HG03060 (cell line): Measurements from ENCODE around the gene SYT6.

Experiments
- ATAC-seq: cut with Tn5 transposase; IDR thresholded peaks from one replicate; pipeline ENCODE4 v1.9.1; 2021; ENCODE audit warnings: low read depth, moderate number of reproducible peaks; ENCODE audit not compliant: unreplicated experiment

Gene SYT6

GRCh38 chr1:114122941-114123618 is 30.6 kb downstream of the SYT6 start:
- no peak for ATAC-seq

DNA sequence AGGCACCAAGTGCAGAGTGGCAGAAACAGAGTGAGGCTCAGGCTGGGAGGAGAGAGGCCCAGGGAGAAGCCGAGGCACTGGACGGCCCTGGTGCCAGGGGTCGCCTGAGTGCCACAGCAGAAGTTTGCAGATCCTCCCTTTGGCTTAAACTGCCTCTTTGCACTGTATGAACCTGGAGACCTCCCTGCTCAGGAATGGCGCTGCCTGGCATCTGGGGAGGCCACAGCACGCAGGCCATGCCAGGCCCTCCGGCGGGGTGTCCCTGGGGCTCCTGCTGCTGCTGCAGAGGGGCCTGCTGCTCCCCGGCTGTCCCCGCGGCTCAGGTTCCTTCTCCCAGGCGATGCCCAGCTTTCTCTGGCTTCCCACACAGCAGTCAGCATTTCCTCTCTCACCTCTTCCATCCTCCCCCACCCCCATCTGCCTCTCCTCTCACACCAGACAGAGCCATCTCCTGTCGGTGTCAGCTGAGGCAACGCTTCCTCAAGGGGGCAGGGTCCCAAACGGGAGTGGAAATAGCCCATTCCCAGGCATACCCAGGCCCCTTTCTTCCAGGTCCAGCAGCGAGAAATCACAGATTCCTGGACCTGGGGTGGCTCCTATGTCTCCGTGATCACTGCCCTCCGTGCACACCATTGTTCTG is 35.2 kb downstream of the SYT6 start:
- ATAC-seq, result no peak

DNA sequence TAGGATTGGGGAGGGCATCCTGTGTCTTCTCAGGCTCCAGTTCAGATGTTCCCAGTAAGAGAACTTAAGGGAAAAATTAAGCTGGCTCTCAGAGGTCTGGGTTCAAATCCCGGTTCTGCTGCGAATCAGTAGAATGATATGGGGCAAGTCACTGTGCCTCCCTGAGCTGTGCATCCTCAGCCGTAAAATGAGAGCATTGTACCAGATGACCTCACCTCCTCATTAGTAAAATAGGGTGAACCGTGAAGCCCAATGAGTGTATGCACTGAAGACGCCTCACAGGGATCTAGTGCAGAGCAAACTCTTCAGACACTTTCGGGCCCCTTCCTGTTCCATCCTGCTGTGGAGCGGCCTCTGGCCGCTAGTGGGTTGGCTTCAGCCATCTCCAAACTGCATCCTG is 36.0 kb downstream of the SYT6 start:
- ATAC-seq, result no peak

DNA sequence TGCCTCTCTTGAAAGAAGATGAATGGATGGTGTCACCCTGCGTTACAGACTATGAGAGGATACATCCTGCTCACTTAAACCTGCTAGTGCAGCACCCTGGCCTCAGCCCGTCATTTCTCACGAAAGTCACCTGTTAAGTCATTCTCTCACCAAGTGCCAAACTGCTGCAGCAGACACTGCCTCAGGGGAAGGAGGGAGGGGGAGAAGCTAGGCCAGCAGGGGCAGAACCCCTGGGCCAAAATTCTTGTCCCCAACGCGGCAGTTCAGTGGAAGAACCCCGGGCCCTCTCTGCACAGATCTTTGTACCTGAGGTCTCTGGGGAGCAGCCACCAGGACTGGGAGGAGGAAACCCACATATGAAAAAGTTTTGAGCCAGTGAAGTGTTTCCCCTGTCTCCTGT is 37.6 kb downstream of the SYT6 start:
- no peak for ATAC-seq

- ATAC-seq, result no peak
Measured at GRCh38 chr1:114114185-114115094, 39.2 kb downstream of the SYT6 start.

DNA sequence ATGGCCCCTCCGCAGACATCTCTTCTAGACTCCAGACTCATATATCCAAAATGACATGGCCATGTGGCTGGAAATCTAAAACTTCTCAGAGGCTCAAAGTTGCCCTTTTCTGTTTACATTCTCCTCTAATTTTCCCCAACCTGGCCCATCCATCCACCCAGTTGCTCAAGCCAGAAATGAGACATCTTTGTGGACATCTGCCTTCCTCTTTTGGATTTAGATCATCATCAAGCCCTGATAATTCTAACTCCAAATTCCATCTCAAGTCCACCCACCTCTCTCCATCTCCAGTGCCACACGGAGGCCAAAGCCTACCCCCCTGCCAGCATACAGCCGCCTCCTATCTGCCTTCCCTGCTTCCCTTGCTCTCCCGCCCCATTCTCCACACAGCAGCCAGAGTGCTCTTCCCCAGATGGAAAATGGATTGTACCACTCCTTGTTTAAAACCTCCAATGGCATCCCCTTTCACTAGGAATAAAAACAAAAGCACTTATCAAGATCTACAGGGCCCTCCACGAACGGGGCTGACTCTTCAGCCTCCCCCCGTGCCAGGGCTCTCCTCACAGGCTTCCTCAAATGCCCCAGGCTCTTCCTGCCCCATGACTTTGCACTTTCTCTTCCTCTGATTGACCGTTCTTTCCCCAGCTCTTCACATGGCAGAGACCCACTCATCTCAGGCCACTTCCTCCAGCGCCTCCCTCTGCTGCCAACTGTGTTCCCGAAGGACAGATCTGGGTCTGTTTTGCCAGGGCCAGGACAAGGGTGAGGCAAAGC is 40.1 kb downstream of the SYT6 start:
- no peak for ATAC-seq

DNA sequence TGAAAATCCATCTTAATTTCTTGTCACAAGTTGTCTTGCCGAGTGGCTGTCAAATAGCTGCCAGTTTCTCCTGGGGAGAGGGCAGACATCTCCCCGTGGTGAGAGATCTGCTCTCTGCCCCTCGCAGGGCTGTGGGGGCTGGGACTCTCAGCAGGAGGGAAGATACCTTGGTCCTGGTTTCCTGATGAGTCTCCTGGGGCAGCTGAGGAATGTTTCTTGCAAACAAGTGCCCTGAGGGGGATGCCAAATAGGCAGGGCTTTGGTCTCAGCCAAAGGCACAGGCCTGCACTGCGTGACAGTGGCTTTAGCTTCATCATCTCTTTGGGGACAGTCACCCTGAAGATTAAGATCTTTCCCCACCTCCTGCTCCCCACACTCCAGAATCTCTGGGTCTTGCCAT is 40.9 kb downstream of the SYT6 start:
- no peak for ATAC-seq

DNA sequence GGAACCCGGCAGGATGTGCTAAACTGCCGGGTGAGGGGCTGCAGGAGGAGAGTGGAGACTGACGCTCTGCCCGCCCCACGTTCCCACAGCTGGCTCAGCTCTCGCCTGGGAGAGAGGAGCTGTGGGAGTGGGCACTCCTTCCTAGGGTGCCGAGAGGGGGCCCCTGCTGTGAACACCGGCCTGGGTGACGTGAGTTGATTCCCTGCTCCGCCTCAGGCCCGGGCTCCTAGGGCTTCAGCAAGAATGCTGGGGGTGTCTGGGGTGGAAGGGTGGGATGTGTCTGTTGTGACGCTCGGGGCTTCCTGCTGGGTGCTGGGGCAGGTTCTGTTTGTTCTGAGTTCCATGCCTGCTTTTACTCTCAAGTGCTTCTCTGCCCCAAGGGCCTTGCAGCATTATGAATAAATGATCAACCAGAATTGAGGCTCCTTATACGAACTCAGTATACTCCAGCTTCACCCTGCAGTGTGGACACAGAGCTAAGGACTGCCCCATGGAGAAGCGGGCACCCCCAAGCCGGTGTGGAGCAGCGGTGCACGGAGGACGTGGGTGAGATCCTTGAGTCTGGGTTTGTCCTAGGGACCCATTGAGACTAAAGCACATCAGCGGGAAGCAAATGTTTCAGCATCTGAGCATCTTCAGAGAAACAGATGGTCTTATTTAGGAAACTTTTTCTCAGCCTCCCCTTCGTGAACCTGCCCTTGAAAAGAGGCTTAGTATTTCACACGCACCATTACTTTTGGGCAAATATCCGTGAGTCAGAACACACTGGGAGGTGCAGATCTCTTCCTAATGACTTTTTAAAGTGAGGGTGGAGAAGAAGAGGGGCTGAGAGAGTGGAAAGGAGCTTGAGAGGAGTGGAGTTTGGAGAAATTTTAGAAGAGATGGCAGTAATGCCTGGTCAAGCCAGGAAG is 41.7 kb downstream of the SYT6 start:
- no peak for ATAC-seq

DNA sequence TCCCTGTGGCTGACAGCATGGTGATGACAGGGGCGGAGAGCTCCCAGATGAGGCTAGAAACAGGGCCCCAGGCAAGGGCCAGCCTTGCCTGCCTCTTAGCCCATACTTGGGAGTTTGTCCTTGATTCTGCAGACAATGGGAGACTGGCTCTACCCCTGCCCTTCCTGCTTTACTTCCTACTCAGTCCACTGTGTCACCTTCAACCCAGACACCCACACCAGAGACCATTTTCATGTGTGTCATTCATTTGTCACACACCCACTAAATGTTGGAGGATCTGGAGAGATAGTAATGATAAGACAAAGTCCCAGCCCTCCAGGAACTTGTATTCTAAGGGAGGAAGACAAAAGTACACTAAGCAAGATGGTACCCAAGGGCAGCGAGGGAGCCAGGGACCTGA is 43.7 kb downstream of the SYT6 start:
- no peak for ATAC-seq

DNA sequence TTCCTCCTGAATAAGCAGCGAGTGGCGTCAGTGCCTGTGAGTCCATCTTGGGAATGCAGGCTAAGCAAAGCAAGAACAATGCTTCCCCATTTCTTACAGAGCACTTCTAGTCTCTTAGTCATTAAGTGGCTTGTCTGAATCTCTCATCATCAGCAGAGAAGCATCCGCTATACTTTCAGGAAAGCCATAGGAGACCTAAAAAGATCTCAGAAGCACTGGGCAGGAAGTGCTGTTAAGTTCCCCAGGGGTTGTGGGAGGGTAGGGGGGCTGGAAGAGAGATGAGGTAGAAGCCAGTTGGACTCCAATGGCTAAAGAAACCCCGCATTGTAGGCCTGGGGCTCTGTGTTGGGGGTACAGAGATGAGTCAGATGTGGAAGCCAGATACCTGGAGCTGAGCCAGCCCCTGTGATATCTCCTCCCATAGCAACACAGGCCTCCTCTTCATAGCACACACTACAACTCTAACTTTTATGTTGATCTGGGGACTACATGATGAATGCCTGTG is 44.9 kb downstream of the SYT6 start:
- peak; percentile 81 for ATAC-seq

DNA sequence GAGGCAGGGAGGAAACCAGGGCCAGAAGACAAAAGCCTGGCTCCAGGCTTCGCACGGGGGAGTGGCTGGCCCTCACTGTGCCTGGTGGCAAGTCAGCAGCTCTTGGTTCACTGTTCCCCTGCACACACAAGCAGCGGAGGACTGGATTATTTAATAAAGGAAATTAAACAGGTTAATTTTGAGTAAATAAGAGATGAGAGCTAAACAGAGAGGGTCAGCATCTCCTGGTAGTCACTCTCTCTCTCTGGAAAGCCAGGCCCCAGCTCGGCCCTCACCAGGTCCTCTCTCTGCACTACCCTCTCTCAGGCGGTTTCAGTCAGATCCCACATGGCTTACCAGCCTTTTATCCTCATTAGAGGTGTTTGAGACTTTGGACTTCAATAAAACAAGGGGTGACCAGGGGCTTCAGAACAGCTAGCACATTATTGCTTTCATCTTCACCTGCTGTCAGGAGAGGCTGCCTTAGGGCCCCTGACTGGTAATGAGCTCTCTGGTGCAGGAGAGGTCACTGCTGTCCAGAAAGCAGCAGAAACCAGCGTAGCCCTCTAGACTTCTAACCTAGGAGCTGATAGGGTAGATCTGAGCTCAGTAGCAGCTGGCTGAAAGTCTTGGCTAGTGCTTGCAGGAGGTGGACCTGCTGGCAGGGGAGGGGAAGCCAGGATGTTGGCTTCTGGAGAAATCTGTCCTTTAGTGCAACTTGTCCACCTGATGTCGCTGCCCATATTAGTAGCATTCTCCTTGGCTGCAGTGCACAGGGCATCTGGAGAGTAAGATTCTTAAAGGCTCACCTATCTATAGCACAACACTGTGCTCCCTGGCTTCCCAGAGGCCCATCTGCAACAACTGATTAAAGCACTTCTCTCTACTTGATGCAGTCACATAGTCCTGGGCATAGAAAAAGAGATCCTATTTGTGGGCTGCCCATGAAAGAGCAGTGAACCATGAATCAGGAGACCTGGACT is 45.9 kb downstream of the SYT6 start:
- no peak for ATAC-seq

GRCh38 chr1:114105421-114105979 is 48.2 kb downstream of the SYT6 start:
- no peak for ATAC-seq

GRCh38 chr1:114104949-114105348 is 48.7 kb downstream of the SYT6 start:
- ATAC-seq, result no peak

GRCh38 chr1:114103992-114104391 is 49.7 kb downstream of the SYT6 start:
- ATAC-seq, result no peak

DNA sequence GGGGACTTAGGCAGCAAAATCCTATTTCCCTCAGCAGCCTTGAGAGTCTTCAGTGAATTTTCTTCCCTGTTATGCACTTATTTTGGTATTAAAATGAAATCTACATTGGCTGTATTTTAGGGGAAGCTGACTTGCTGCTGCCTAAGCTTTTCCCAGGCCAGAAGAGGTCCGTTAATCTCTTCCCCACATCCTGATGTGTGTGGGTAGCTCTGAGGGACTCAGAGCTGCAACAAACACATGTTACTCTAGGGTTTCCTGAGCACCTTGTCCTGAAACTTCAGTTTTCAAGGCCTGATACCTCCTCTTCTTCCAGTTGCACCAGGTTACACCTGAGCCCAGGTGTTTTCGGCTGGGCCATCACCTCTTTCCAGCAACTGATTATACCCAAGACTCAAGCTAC is 51.5 kb downstream of the SYT6 start:
- ATAC-seq, result no peak

DNA sequence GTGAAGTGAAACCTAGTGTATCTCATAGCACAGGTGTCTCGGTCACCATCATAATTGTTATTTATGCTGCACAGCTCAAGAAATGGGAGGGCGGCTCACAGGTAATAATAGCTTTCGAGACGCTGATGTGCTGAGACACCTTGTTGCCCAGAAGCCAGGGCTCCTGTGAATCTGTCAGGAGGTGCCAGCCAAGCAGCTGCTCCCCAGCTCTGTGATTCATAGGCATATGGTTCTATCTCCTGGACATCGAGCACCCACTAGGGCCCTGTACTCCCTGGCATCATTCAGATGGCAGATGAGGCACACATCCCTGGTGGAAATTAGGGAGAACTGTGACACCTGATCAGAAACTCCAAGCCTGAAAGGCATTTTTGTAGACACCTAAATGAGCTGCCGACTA is 53.5 kb downstream of the SYT6 start:
- ATAC-seq, result no peak

DNA sequence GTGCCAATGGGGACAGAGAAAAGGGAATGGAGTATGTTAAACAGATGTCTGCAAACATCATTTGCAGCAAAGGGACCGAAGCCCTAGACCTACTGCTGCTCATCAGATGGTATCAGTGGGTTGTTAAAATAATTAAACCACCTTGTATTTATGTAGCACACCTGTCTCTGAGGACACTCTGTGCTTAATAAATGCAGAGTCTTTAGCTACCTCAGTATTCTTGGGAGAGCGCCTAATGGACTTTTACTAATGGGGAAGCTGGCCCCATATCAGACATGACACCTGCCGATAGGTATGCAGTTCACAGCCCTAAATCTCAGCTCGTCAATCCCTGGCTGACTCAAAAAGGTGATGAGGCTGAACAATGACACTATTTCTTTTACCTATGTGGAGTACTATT is 54.4 kb downstream of the SYT6 start:
- no peak for ATAC-seq

- no peak for ATAC-seq
Measured at GRCh38 chr1:114097109-114097508, 56.6 kb downstream of the SYT6 start.
